ENCODE results near the gene KRT35. TPM values are rescaled to one million over a fixed set of nuclear protein-coding genes. Genes with fewer than 3 reads are reported as not detected.

The KRT35 gene
- total and polyA plus RNA-seq, 4 experiments from 2014 or later = not detected

DNA sequence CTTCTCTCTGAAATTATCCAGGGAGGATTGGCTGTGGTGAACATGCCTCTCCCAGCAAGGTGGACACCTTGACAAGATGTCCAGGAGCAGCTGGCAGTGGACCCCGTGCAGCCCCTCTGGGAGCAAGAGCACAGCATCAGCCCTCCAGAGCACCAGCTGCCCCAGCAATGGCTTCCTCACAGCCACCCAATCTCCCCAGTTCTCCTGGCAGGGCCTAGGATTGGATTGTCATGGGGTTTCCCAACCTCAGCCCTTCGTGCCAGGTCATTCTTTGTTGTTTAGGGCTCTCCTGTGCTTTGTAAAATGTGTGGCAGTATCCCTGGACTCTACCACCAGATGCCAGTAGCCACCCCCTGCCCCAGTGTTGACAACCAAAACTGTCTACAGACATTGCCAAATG, 10.5 kb upstream of the KRT35 start:
- peaks cover 13% of the 10 kb centered on the region for H3K4me1 ChIP-seq (ENCODE audit: insufficient read depth, low read length)
- DNase-seq = peak in 1 of 5 donors; percentile 7
- no peaks in the 10 kb centered on the region for H3K27me3 Mint-ChIP-seq
- H3K4me3 Mint-ChIP-seq = no peak overlapping the region
- H3K4me1 Mint-ChIP-seq = peaks cover 8 to 30% (median 16%) of the 10 kb centered on the region in 4 donors
- ChIA-PET CTCF (ENCODE audit: partially characterized antibody) (no interaction called here), POLR2A (ENCODE audit: partially characterized antibody) (no interaction called here)
- no peak overlapping the region for H3K4me3 ChIP-seq (ENCODE audit: low read length in 2 of 2)
- H3K27me3 ChIP-seq (ENCODE audit: insufficient read depth, low read length) = no peaks in the 10 kb centered on the region
- no peaks in the 10 kb centered on the region for H3K36me3 Mint-ChIP-seq
- no peak overlapping the region for H3K27ac Mint-ChIP-seq
- H3K36me3 ChIP-seq (ENCODE audit: insufficient read depth, low read length) = no peaks in the 10 kb centered on the region
- no peaks in the 10 kb centered on the region for H3K9me3 ChIP-seq (ENCODE audit: control insufficient read depth in 1 of 2, low read length in 2 of 2)
- intact Hi-C loops (cut with micrococcal nuclease) = no loop called here
- H3K27ac ChIP-seq (ENCODE audit: low read depth, low read length) = no peak overlapping the region
- no peaks in the 10 kb centered on the region for H3K9me3 Mint-ChIP-seq

DNA sequence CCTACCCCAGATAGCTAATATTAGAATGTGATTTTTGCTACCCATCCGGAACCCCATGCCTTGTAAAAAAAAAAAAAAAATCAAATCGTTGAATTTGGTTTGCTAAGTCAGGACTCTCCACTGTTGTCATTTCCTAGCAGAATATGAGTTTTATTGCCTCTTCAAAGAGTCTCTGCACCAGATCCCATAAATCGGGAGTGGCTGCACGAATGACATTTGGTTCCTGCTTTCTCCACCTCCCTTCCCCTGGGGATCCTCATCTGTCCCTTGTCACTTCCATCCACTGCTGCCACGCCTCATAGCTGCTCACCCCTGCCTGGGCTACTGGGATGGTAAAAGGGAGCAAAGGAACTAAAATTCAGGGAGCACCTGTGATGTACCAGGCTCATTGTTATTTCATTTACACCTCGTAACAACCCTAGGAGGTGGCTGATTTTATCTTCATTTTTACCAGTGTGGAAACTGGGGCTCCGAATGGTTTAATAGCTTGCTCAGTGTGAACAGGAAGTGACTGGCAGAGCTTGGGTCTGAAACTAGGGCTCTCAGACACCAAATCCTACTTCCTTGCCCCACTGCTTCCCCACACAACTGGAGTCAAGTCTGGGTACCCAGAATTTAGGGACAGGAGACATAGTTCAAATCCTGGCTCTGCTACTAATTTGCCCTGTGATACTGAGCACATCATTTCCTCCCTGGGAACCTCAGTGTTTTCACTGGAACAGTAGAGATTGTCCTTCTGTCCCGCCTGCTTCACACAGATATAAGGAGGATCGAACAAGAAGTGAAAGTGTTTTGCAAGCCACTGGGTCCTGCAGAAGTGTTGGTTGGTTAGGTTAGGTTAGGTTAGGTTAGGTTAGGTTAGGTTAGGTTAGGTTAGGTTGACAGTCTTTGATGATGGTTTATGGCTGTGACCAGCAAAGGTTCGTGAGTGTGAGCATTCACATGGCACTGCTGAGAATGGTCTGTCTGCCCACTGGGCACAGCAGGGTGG, 9.3 kb upstream of the KRT35 start:
- intact Hi-C loops (cut with micrococcal nuclease) = no loop called here
- no peak overlapping the region for H3K27ac ChIP-seq (ENCODE audit: low read depth, low read length)
- H3K36me3 ChIP-seq (ENCODE audit: insufficient read depth, low read length) = no peaks in the 10 kb centered on the region
- peak overlapping the region in 3 of 8 donors; percentile 5 to 52 (median 11) for H3K4me3 Mint-ChIP-seq
- no peak for DNase-seq
- H3K27ac Mint-ChIP-seq = peak overlapping the region in 5 of 7 donors; percentile 4 to 82 (median 22)
- peaks cover 11% of the 10 kb centered on the region for H3K4me1 ChIP-seq (ENCODE audit: insufficient read depth, low read length)
- H3K9me3 ChIP-seq (ENCODE audit: control insufficient read depth in 1 of 2, low read length in 2 of 2) = no peaks in the 10 kb centered on the region
- no peaks in the 10 kb centered on the region for H3K27me3 Mint-ChIP-seq
- CTCF ChIA-PET (ENCODE audit: partially characterized antibody) = interaction anchor here (1.5 to 1.6 kb wide), 2 partner anchors 10 to 168 kb away, joined by 3 to 7 read pairs; partner anchors contain the start of gene KRT35
- no peak overlapping the region for H3K4me3 ChIP-seq (ENCODE audit: low read length in 2 of 2)
- no peaks in the 10 kb centered on the region for H3K36me3 Mint-ChIP-seq
- H3K9me3 Mint-ChIP-seq = no peaks in the 10 kb centered on the region
- no peaks in the 10 kb centered on the region for H3K27me3 ChIP-seq (ENCODE audit: insufficient read depth, low read length)
- POLR2A ChIA-PET (ENCODE audit: partially characterized antibody) = no interaction called here
- H3K4me1 Mint-ChIP-seq = peaks cover 6 to 26% (median 12%) of the 10 kb centered on the region in 4 donors

DNA sequence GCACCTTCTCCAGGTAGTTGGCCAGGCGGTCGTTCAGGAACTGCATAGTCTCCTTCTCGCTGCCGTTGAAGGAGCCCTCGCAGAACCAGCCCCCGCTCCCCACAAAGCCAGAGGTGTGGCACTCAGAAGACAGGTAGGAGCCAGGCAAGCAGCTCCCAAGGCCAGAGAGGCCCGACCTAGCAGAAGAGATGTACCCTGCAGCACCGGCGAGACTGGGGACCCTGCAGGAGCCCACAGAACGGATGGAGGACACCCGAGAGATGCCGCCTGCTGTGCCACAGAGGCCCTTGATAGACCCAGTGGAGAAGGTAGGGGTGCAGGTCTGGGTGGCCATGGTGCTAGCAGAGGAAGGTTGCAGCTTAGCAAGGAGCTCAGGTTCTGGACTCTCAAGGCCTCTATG, 8.6 kb upstream of the KRT35 start, which contains the start of gene KRT36:
KRT36 (minus strand) TSS at position 380 of the 400 bp plus-strand sequence; CDS start at position 334, 46 bp downstream.
- Mint-ChIP-seq H3K27ac (peak within 1 kb of the TSS in 5 of 7 donors; percentile 4 to 82 (median 22)), H3K4me3 (peak within 1 kb of the TSS in 3 of 8 donors; percentile 5 to 52 (median 11)), H3K4me1 (peaks cover 6 to 26% (median 12%) of the 10 kb centered on the region in 4 donors), H3K36me3 (no peaks in the 10 kb centered on the region), H3K9me3 (no peaks in the 10 kb centered on the region), H3K27me3 (no peaks in the 10 kb centered on the region)
- ChIA-PET CTCF (ENCODE audit: partially characterized antibody) (interaction anchor here (1.5 to 1.6 kb wide), 2 partner anchors 9 to 167 kb away, joined by 3 to 7 read pairs; partner anchors contain the start of gene KRT35), POLR2A (ENCODE audit: partially characterized antibody) (no interaction called here)
- intact Hi-C loops (cut with micrococcal nuclease) = no loop called here
- Histone ChIP-seq H3K27ac (ENCODE audit: low read depth, low read length) (no peak within 1 kb of the TSS), H3K27me3 (ENCODE audit: insufficient read depth, low read length) (no peaks in the 10 kb centered on the region), H3K36me3 (ENCODE audit: insufficient read depth, low read length) (no peaks in the 10 kb centered on the region), H3K9me3 (ENCODE audit: control insufficient read depth in 1 of 2, low read length in 2 of 2) (no peaks in the 10 kb centered on the region), H3K4me3 (ENCODE audit: low read length in 2 of 2) (no peak within 1 kb of the TSS), H3K4me1 (ENCODE audit: insufficient read depth, low read length) (peaks cover 11% of the 10 kb centered on the region)
- DNase-seq = no peak

DNA sequence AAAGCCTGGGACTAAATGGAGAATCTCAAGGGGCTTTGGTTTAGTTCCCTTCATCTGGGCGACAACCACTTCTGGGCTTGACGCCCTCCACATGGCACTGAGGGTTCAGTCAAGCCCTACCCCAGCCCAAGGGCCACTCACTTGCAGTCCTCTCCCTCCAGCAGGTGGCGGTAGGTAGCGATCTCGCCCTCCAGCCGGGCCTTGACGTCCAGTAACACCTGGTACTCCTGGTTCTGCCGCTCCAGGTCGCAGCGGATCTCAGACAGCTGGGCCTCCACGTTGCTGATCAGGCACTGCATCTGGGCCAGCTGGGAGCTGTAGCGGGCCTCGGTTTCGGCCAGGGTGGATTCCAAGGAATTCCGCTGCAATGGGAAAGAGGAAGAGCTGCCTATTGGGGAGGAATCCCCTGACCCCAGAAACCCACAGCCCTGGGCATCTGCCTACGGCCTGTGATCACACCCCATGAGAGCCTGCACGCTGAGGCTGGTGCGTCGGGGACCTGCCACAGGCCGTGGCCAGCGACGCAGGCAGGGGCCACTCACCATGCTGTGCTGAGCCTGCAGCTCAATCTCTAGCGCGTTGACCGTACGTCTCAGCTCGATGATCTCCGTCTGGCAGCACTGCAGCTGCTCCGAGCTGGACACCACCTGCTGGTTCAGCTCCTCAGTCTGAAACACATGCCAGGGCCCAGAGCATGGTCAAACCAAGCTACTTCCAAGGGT, 6.0 kb upstream of the KRT35 start:
- DNase-seq = no peak
- no peaks in the 10 kb centered on the region for H3K27me3 Mint-ChIP-seq
- peak overlapping the region in 1 of 8 donors; percentile 21 for H3K4me3 Mint-ChIP-seq
- Histone ChIP-seq H3K27ac (ENCODE audit: low read depth, low read length) (no peak overlapping the region), H3K9me3 (ENCODE audit: control insufficient read depth in 1 of 2, low read length in 2 of 2) (no peaks in the 10 kb centered on the region), H3K36me3 (ENCODE audit: insufficient read depth, low read length) (no peaks in the 10 kb centered on the region), H3K4me1 (ENCODE audit: insufficient read depth, low read length) (peaks cover 11% of the 10 kb centered on the region), H3K4me3 (ENCODE audit: low read length in 2 of 2) (no peak overlapping the region), H3K27me3 (ENCODE audit: insufficient read depth, low read length) (no peaks in the 10 kb centered on the region)
- H3K9me3 Mint-ChIP-seq = no peaks in the 10 kb centered on the region
- ChIA-PET POLR2A (ENCODE audit: partially characterized antibody) (no interaction called here), CTCF (ENCODE audit: partially characterized antibody) (interaction anchor here (1.2 to 1.7 kb wide), 3 partner anchors 9 to 631 kb away, joined by 3 to 8 read pairs (median 3); no protein-coding TSS in a partner anchor)
- no peaks in the 10 kb centered on the region for H3K36me3 Mint-ChIP-seq
- no peak overlapping the region for H3K27ac Mint-ChIP-seq
- peaks cover 2 to 16% (median 11%) of the 10 kb centered on the region in 4 donors for H3K4me1 Mint-ChIP-seq
- intact Hi-C loops (cut with micrococcal nuclease) = no loop called here

DNA sequence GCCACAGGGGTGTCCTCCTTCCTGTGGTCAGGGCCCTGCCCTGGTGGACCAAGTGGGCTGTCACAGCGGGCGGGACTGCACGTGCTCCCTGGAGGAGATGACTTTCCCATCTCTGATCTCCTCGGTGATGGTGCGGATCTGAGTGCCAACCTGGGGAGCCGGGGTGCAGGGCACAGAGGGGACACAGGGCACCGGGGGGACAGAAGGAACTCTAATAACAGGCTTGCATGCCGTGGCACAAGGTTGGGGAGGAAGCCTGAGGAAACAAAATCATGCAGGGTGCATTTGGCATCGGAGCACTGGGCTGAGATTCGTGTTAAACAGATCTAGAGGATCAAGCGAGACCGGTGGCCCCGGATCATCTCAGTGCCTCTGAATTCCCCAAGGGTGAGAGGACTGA, 5.4 kb upstream of the KRT35 start:
- CTCF ChIA-PET (ENCODE audit: partially characterized antibody) = interaction anchor here (1.2 kb wide), 1 partner anchor 62 kb away, joined by 3 read pairs; no protein-coding TSS in a partner anchor
- Histone ChIP-seq H3K36me3 (ENCODE audit: insufficient read depth, low read length) (no peaks in the 10 kb centered on the region), H3K4me3 (ENCODE audit: low read length in 2 of 2) (no peak overlapping the region), H3K27ac (ENCODE audit: low read depth, low read length) (no peak overlapping the region), H3K4me1 (ENCODE audit: insufficient read depth, low read length) (peaks cover 11% of the 10 kb centered on the region), H3K27me3 (ENCODE audit: insufficient read depth, low read length) (no peaks in the 10 kb centered on the region), H3K9me3 (ENCODE audit: control insufficient read depth in 1 of 2, low read length in 2 of 2) (no peaks in the 10 kb centered on the region)
- Mint-ChIP-seq H3K27ac (no peak overlapping the region), H3K4me1 (peaks cover 2 to 16% (median 10%) of the 10 kb centered on the region in 4 donors), H3K36me3 (no peaks in the 10 kb centered on the region), H3K4me3 (no peak overlapping the region), H3K27me3 (no peaks in the 10 kb centered on the region), H3K9me3 (no peaks in the 10 kb centered on the region)
- DNase-seq = no peak
- intact Hi-C loops (cut with micrococcal nuclease) = no loop called here
- POLR2A ChIA-PET (ENCODE audit: partially characterized antibody) = no interaction called here

DNA sequence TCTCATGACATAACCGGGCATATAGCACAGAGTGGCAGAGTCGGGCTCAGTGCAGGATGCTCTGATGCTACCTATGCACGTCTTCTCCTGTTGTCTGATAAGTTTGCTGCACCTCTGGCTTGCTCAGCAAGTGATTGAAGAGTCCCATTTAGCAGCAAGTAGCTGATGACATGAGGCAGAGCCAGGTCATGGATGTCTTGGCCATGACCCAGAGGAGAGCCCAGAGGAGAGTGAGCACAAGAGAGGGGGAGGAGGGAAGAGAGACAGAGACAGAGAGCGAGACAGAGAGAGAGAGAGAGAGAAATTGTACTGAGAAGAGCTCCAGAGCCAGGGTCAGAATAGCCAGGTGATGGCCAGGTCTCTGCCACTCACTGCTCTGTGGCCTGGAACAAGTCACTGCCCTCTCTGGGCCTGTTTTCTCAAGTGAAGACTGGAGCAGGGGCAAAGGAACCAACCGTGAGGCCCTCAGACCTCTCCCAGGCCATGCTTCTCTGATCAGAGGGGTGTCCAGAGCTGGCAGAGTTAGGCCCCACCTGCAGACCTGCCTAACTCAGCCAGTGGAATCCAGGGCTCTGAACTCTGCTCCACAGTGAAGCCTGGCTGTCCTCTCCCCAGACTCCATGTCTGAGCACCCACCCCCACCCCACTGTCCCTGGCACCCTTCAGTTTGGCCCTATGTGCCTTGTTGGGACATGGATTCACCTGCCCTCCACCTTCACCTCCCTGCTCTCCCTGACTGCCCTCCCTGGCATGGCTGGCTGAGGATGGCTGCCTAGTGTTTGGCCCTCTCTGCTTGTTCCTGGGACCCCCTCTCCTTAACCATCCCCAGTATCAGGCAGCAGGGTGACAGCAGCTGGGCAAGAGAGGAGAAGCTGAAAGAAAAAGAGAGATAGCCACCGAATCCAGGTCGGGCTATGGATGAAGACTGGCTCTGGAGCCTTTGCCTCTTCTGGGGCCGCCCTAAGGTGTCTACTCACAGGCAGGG, 4.3 kb upstream of the KRT35 start:
- intact Hi-C loops (cut with micrococcal nuclease) = no loop called here

More for the DNA sequence above, 4.3 kb upstream of the KRT35 start:
- Mint-ChIP-seq H3K4me3 (no peak overlapping the region), H3K27ac (peak overlapping the region in 2 of 7 donors; percentile 48 to 94), H3K27me3 (no peaks in the 10 kb centered on the region), H3K4me1 (peaks cover 2 to 9% (median 4%) of the 10 kb centered on the region in 4 donors), H3K9me3 (no peaks in the 10 kb centered on the region), H3K36me3 (no peaks in the 10 kb centered on the region)
- CTCF ChIA-PET (ENCODE audit: partially characterized antibody) = interaction anchor here (0.6 kb wide), 1 partner anchor 163 kb away, joined by 3 read pairs; no protein-coding TSS in a partner anchor
- no peaks in the 10 kb centered on the region for H3K27me3 ChIP-seq (ENCODE audit: insufficient read depth, low read length)
- no peak overlapping the region for H3K4me3 ChIP-seq (ENCODE audit: low read length in 2 of 2)
- no peaks in the 10 kb centered on the region for H3K36me3 ChIP-seq (ENCODE audit: insufficient read depth, low read length)
- peaks cover 6% of the 10 kb centered on the region for H3K4me1 ChIP-seq (ENCODE audit: insufficient read depth, low read length)
- no peak overlapping the region for H3K27ac ChIP-seq (ENCODE audit: low read depth, low read length)
- H3K9me3 ChIP-seq (ENCODE audit: control insufficient read depth in 1 of 2, low read length in 2 of 2) = no peaks in the 10 kb centered on the region
- no peak for DNase-seq
- POLR2A ChIA-PET (ENCODE audit: partially characterized antibody) = no interaction called here

Measured in CD4-positive, alpha-beta memory T cell (primary cell).